SKM-1 (cell line): ENCODE results near the gene ZP1.
A peak's percentile ranks its signal among the peaks of the same experiment; 100 is the strongest.
"Not testable (repeated sequence)": the region's sequence is repeated elsewhere in the genome, so short reads cannot be mapped to it uniquely, and the experiment has no call there.

Experiments used
- DNase-seq: peaks from one replicate; lab custom pipeline; 2025; ENCODE audit not compliant: unreplicated experiment; lab: John Stamatoyannopoulos, UW

Gene ZP1

DNA sequence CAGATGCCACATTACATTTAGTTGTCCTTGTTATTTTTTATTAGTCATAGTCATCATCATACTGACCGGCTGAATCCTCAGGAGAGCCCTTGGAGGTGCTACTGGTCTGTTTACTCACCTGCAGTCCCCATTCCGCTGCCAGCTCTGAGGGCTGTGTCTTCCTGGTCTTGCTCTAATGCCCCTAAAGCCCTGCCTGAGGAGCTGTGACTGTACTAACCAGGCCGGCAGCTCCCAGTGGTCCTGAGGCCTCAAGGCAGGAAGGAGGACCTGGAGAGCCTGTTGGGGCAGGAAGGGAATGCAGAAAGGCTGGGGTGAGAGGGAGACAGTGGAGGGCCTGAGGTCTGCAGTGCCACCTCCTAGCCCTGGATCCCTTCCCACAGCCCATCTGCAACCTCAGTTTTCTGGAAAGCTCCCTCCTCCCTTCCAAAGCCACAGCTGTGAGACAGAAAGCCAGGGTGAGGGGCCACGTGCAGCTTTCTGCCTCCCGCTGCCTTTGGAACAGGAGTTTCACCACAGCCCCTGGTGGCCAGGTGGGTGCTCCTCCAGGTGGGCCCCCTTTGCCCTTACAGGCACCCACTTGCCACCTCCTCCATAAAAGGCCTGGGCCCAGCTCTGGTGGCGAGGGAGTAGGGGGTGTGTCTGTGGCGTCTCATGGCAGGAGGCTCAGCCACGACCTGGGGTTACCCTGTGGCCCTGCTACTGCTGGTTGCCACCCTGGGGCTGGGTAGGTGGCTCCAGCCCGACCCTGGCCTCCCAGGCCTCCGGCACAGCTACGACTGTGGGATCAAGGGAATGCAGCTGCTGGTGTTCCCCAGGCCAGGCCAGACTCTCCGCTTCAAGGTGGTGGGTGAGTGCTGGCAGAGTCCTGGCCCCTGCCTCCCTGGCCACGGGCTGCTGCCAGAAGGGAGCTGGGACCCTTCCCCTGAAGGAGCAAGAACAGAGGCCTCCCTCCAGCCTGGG, at the start of gene ZP1:
TSS of gene ZP1 (plus strand) at position 632 of the 960 bp plus-strand sequence. CDS start at position 652, 20 bp downstream.
- no peak for DNase-seq

DNA sequence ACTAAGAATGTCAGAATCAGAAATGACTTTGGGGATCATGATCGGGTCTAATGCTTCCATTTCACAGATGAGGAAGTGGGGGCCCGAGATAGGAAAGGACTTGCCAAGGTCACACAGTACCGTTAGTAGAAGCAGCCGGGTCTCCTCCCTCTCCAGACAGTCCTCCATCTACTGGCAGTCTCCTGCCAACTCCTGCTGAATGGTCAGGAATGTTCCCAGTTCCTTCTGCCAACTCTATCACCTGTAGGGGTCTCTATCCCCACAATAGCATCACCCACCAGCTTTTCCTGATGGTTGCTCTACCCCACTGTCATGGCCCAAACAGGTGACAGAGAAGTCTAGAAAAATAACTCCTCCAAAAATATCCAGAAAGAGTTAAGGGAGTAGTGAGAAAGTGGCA, 49.3 kb upstream of the ZP1 start:
- DNase-seq = no peak

DNA sequence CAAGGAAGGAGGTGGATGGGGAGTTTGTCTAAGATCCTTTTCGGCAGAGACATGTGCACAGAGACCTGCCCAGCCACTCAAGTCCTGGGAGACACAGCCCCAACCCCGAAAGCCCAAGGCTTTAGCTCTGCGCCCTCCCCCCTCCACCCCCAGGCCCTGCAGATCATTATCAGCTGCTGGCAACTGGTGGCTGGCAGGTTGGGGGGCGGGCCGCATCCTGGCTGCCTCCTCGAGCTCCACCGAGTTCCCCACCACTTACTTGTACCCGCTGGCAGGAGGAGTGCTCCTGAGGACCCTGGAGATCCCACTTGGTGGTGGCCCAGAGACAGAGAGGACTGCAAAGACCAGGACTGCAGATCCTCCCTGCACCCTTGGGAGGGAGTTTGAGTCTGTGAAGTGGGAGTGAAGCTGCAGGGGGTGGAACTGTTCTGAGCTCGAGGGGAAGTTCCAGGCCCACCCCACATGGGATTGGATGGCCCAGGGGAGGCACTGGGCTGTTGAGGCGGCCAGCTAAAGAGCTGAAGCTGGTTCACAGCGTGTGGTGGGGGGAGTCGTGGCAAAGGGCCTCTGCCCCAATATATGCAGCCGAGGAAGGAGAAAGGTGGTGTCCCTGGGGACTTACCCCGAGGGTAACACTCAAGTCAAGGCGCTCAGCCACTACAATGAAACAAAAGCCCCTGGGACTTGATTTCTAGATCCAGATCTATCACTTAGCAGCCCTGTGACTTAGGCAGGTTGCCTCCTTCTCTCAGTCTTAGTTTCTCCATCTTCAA, 45.3 kb upstream of the ZP1 start:
- DNase-seq = no peak

DNA sequence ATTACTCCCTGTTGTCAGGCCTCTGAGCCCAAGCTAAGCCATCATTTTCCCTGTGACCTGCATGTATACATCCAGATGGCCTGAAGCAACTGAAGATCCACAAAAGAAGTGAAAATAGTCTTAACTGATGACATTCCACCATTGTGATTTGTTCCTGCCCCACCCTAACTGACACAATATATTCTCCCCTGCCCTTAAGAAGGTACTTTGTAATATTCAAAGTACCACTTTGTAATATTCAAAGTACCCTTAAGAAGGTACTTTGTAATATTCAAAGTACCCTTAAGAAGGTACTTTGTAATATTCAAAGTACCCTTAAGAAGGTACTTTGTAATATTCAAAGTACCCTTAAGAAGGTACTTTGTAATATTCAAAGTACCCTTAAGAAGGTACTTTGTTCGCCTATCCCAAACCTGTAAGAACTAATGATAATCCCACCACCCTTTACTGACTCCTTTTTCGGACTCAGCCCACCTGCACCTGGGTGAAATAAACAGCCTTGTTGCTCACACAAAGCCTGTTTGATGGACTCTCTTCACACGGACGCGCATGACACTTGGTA, 43.5 kb upstream of the ZP1 start:
- not testable (repeated sequence) for DNase-seq

DNA sequence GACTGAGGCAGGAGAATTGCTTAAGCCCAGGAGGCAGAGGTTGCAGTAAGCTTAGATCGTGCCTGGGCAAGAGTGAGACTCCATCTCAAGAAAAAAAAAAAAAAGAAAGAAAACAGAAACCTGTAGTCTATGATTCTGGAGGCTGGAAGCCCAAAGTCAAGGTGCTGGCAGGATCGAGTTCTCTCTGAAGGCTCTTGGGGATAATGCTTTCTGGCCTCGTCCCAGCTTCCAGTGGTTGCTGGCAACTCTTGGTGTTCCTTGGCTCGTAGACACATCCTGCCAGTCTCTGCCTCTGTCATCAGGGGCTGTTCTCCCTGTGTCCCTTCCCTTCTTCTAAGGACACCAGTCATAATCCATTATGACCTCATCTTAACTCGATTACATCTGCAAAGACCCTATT, 42.2 kb upstream of the ZP1 start:
- DNase-seq = no peak

GRCh38 chr11:60825790-60826189, 41.6 kb upstream of the ZP1 start:
- DNase-seq = no peak

GRCh38 chr11:60830478-60831142, 36.7 kb upstream of the ZP1 start:
- DNase-seq = no peak

DNA sequence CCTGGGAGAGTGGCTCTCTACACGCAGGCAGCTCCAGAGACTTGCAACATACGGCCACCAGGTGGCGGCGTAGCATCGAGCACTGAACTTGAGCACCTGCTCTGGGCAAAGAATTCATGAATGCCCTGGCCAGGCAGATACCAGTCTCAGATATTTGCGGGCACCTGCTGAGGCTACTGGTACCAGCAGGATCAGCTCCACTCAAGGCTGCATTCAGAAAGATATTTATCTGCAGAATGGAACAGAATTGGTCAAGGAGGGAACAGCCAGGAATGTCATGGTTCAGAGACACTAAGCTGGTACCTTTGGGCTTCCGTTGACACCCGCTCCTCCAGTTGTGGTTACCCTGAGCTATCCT, 36.2 kb upstream of the ZP1 start:
- peak; percentile 10 for DNase-seq

GRCh38 chr11:60831501-60832079, 35.8 kb upstream of the ZP1 start:
- no peak for DNase-seq

DNA sequence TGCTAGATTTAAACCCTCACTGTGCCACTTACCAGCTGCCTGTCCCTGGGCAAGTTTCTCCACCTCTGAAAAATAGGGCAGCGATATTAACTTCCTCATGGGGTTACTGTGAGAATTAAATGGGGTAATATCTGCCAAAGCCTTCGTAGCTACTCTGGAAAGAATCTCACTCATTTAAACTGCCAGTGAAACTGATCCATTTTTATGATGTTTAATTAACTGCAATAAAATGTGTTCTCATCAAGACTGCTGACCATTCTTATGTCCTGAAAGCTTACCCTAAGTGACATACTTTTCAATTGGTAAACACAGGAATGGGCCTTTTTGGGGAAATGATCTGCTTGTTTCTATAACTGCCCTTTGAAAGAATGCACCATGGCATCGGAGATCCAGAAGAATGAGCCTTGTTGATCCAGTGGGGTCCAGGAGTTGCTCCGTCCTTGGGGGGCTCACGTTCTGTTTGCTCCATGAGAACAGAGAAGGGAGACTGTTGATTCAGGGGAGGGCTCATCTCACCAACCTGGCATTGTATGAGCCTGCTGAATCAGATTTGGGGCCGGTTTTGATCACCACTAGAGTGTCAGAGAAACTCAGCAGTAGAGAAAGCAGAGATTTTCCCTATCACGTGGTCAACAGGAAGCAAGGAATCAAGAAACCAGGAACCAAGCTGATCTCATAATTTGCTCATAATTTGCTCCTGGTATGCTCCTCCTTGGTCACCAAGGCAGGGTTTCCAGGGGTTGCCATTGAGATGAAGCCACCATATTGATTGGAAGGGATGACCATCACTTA, 32.4 kb upstream of the ZP1 start:
- DNase-seq = no peak

GRCh38 chr11:60835534-60835846, 31.9 kb upstream of the ZP1 start:
- no peak for DNase-seq

DNA sequence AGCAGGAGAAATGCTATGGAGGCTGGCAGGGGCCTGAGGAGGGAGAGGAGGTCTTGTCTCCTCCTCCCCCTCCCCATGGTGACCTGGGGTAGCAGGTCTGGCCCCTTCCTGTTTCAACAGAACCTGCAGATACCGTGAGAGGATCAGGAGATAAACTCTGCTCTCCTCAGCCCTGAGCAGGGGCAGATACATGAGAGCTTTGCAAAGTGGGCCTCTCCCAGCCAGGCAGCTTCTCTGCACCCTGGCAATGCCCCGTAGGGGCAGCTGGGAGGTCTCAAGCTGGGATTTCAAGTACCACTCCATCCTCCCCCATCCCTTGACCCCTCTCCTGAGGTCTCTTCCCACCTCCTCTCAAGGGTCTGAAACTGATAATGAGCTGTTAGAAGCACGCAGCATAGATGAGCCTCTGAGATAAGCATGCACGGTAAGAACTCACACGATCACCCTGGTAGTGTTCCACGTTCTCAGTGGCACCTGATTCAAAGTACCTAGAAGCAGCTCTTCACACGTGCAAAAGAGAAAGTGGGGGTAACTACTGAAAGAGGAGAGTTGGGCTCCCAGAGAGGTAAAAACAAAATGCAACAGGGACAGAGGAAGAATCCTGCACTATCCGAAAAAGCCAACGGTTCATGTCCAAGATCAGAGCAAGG, 30.4 kb upstream of the ZP1 start:
- no peak for DNase-seq

- DNase-seq = no peak
Measured at GRCh38 chr11:60838132-60838531, 29.2 kb upstream of the ZP1 start.

- DNase-seq = no peak
Measured at GRCh38 chr11:60840470-60841430, 26.6 kb upstream of the ZP1 start.

GRCh38 chr11:60841797-60842667, 25.3 kb upstream of the ZP1 start, which contains the start of gene CCDC86:
Gene CCDC86, plus strand, starts transcription at chr11:60842113. Its CDS starts 12 bp downstream, at chr11:60842125.
- peak; percentile 79 for DNase-seq

GRCh38 chr11:60842668-60843600, 24.4 kb upstream of the ZP1 start:
- DNase-seq = no peak
